ENCODE data around the gene CRTC1.

DNA sequence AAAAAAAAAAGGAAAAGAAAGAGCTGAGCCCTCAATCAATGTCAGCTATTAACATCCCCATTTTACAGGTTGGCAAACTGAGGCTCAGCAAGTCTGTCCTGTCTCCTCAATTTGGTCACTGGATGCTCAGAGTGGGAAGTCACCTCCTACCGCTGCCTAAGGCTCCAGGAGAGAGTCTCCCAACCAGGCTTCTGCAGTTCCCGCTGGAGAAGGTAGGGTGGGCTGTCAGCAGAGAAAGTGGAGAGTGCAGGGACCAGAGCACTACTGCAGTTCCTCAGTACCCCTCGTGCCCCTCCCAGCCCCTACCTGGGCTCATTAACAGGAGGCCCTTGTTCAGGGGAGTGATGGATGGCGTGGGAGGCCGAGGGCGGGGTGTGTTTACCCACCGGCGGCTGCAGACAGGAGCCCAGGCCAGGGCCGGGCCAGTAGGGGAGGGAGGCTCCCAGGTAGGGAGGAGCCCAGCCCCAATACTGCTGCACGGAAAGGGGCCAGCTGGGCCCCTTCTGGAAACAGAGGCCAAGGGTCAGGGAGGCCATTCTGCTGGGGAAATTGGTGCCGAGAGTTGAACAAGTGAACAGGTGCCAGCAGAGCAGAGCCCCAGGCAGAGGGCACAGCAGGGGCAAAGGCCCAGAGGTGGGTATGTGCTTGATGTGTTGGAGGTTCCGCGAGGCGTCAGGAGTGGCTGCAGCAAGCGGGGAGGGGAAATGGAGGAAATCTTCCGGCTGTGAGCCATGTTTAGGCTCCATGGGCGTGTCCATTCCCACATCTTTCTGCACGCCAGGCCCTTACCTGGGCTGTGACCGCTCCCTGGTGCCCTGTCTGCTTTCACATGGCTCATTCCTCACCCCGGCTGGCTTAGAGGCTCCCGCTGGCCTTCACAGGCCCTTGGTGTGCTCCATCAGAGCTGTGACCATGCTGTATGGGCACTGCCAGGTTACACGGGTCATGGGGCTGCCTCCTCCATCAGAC, 115.2 kb downstream of the CRTC1 start:
- TF ChIP-seq, protein P1, sequence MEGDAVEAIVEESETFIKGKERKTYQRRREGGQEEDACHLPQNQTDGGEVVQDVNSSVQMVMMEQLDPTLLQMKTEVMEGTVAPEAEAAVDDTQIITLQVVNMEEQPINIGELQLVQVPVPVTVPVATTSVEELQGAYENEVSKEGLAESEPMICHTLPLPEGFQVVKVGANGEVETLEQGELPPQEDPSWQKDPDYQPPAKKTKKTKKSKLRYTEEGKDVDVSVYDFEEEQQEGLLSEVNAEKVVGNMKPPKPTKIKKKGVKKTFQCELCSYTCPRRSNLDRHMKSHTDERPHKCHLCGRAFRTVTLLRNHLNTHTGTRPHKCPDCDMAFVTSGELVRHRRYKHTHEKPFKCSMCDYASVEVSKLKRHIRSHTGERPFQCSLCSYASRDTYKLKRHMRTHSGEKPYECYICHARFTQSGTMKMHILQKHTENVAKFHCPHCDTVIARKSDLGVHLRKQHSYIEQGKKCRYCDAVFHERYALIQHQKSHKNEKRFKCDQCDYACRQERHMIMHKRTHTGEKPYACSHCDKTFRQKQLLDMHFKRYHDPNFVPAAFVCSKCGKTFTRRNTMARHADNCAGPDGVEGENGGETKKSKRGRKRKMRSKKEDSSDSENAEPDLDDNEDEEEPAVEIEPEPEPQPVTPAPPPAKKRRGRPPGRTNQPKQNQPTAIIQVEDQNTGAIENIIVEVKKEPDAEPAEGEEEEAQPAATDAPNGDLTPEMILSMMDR (IDR thresholded peaks at IDR 0.05), result no peak
- TF ChIP-seq MAFK (IDR thresholded peaks at IDR 0.05; ENCODE audit: partially characterized antibody) (no peak), HOXA7 (CRISPR knock-in tag; IDR thresholded peaks at IDR 0.05) (no peak), HDAC2 (IDR thresholded peaks at IDR 0.05) (no peak), NR3C1 (IDR thresholded peaks at IDR 0.05) (no peak)
- TF ChIP-seq, protein P2, sequence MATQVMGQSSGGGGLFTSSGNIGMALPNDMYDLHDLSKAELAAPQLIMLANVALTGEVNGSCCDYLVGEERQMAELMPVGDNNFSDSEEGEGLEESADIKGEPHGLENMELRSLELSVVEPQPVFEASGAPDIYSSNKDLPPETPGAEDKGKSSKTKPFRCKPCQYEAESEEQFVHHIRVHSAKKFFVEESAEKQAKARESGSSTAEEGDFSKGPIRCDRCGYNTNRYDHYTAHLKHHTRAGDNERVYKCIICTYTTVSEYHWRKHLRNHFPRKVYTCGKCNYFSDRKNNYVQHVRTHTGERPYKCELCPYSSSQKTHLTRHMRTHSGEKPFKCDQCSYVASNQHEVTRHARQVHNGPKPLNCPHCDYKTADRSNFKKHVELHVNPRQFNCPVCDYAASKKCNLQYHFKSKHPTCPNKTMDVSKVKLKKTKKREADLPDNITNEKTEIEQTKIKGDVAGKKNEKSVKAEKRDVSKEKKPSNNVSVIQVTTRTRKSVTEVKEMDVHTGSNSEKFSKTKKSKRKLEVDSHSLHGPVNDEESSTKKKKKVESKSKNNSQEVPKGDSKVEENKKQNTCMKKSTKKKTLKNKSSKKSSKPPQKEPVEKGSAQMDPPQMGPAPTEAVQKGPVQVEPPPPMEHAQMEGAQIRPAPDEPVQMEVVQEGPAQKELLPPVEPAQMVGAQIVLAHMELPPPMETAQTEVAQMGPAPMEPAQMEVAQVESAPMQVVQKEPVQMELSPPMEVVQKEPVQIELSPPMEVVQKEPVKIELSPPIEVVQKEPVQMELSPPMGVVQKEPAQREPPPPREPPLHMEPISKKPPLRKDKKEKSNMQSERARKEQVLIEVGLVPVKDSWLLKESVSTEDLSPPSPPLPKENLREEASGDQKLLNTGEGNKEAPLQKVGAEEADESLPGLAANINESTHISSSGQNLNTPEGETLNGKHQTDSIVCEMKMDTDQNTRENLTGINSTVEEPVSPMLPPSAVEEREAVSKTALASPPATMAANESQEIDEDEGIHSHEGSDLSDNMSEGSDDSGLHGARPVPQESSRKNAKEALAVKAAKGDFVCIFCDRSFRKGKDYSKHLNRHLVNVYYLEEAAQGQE (IDR thresholded peaks at IDR 0.05), result no peak

Measured in A549 (cell line).